HCT116 (cell line): Measurements from ENCODE around the gene ESCO1. TPM values are rescaled to one million over a fixed set of nuclear protein-coding genes. Genes with fewer than 3 reads are reported as not detected.
A peak's percentile ranks its signal among the peaks of the same experiment; 100 is the strongest.

Experiments
- ATAC-seq: fragments of 200-7000 bp; cut with Tn5 transposase; 2 replicates; pipeline ENCODE4 v1.9.1; 2020; ENCODE audit warnings: mild to moderate bottlenecking, moderate library complexity
- BruUV-seq: library from RNA; stranded (reverse); fragments of 400-500 nt; replicated peaks from 2 replicates; lab custom pipeline; 2021; lab: Mats Ljungman, UMichigan
- CTCF ChIA-PET: fragments of 300-600 bp; sonication (Branson Sonifier 250); formaldehyde crosslinking; loops from one replicate; lab custom pipeline; 2021; ENCODE audit warnings: antibody characterized with exemption; lab: Charles Lee
- POLR2A ChIA-PET: fragments of 300-600, 350-600 bp; sonication (Branson Sonifier 250); formaldehyde crosslinking; loops from one replicate; lab custom pipeline; 2021; ENCODE audit warnings: antibody characterized with exemption; lab: Charles Lee
- RAD21 ChIA-PET, 2 experiments: fragments of 300-600 bp; sonication (Branson Sonifier 250); formaldehyde crosslinking; loops; one replicate each; lab custom pipeline; 2023; ENCODE audit warnings: low total read pairs in 2 of 2; ENCODE audit not compliant: uncharacterized antibody in 2 of 2, unreplicated experiment in 2 of 2, low non-redundant PET in 1 of 2; lab: Charles Lee
- DNase-seq: peaks from one replicate; pipeline ENCODE4 v3.0.0-alpha.2; 2010; ENCODE audit warnings: low read depth, low spot score
- H2AFZ ChIP-seq: fragments of 200-600 bp; shearing (Covaris generic), sonication (generic); 2 replicates; pipeline ENCODE4 v1.6.1; 2017; ENCODE audit warnings: low read depth, mixed run types, mixed read lengths, antibody characterized with exemption, low read length; ENCODE audit not compliant: poor library complexity, severe bottlenecking
- H3K27ac ChIP-seq: 2 replicates; pipeline ENCODE4 v1.5.1; 2012; ENCODE audit warnings: low read depth, low read length
- H3K27me3 ChIP-seq: fragments of 200-600 bp; sonication (generic); 2 replicates; pipeline ENCODE4 v1.6.1; 2016; ENCODE audit warnings: mixed run types, low read length, mixed read lengths; ENCODE audit not compliant: insufficient read depth
- H3K36me3 ChIP-seq, 2 experiments: fragments of 200-500 bp in 1 of 2; fragments of 200-600 bp in 1 of 2; sonication (Bioruptor generic) in 1 of 2; sonication (generic) in 1 of 2; 2 replicates each; pipeline versions ENCODE4 v1.5.1 to v1.6.1; 2014 to 2016; ENCODE audit warnings: low read length in 2 of 2, inconsistent platforms in 1 of 2, mixed read lengths in 1 of 2, mixed run types in 1 of 2; ENCODE audit not compliant: insufficient read depth in 2 of 2, control insufficient read depth in 1 of 2
- H3K4me1 ChIP-seq, 2 experiments: fragments of 200-600 bp in 1 of 2; sonication (generic) in 1 of 2; 2 replicates each; pipeline versions ENCODE4 v1.5.1 to v1.6.1; 2012 to 2017; ENCODE audit warnings: low read length in 2 of 2, inconsistent platforms in 1 of 2, mild to moderate bottlenecking in 1 of 2, mixed read lengths in 1 of 2, mixed run types in 1 of 2, moderate library complexity in 1 of 2; ENCODE audit not compliant: insufficient read depth in 2 of 2, control insufficient read depth in 1 of 2
- H3K4me2 ChIP-seq: fragments of 200-600 bp; sonication (generic); 2 replicates; pipeline ENCODE4 v1.6.1; 2017; ENCODE audit warnings: mixed run types, low read length, mixed read lengths
- H3K4me3 ChIP-seq, 2 experiments: fragments of 200-600 bp in 1 of 2; sonication (generic) in 1 of 2; replicated peaks in 1 of 2; 2 replicates each; pipeline ENCODE4 v1.5.1; 2011 to 2016; ENCODE audit warnings: low read length in 2 of 2, control low read depth in 1 of 2, low read depth in 1 of 2, mild to moderate bottlenecking in 1 of 2, mixed read lengths in 1 of 2, mixed run types in 1 of 2
- H3K79me2 ChIP-seq: fragments of 200-600 bp; sonication (generic); 2 replicates; pipeline ENCODE4 v1.6.1; 2017; ENCODE audit warnings: mild to moderate bottlenecking, mixed run types, low read length, moderate library complexity, mixed read lengths; ENCODE audit not compliant: insufficient read depth
- H3K9ac ChIP-seq: fragments of 200-600 bp; sonication (generic); 2 replicates; pipeline ENCODE4 v1.6.1; 2016; ENCODE audit warnings: low read length, mixed read lengths
- H3K9me2 ChIP-seq: fragments of 200-600 bp; sonication (generic), shearing (Covaris generic); 2 replicates; pipeline ENCODE4 v1.6.1; 2017; ENCODE audit warnings: mixed run types, mild to moderate bottlenecking, moderate library complexity; ENCODE audit not compliant: insufficient read depth
- H3K9me3 ChIP-seq, 2 experiments: fragments of 200-500 bp in 1 of 2; fragments of 200-600 bp in 1 of 2; sonication (Bioruptor generic) in 1 of 2; sonication (generic) in 1 of 2; 2 replicates each; pipeline ENCODE4 v1.6.1; 2014 to 2017; ENCODE audit warnings: low read length in 2 of 2, mixed read lengths in 2 of 2, inconsistent platforms in 1 of 2, low read depth in 1 of 2, mild to moderate bottlenecking in 1 of 2, mixed run types in 1 of 2, moderate library complexity in 1 of 2; ENCODE audit not compliant: control insufficient read depth in 1 of 2, insufficient read depth in 1 of 2
- H4K20me1 ChIP-seq: fragments of 200-600 bp; sonication (generic), shearing (Covaris generic); 2 replicates; pipeline ENCODE4 v1.6.1; 2017; ENCODE audit warnings: mixed run types, mild to moderate bottlenecking, moderate library complexity; ENCODE audit not compliant: insufficient read depth
- CBX3 ChIP-seq: IDR thresholded peaks from 2 replicates; pipeline ENCODE4 v1.6.1; 2012; ENCODE audit warnings: low read depth
- EGR1 ChIP-seq: IDR thresholded peaks from 2 replicates; pipeline ENCODE4 v1.6.1; 2012; ENCODE audit warnings: low read depth
- EZH2phosphoT487 ChIP-seq: fragments of 200-600 bp; IDR thresholded peaks from 2 replicates; pipeline ENCODE4 v1.6.1; 2018; ENCODE audit warnings: antibody characterized with exemption, borderline replicate concordance
- FOSL1 ChIP-seq: IDR thresholded peaks from 2 replicates; pipeline ENCODE4 v1.6.1; 2012; ENCODE audit warnings: low read depth
- JUND ChIP-seq: IDR thresholded peaks from 2 replicates; pipeline ENCODE4 v1.6.1; 2012
- POLR2AphosphoS5 ChIP-seq: IDR thresholded peaks from 2 replicates; pipeline ENCODE4 v1.6.1; 2011; ENCODE audit warnings: mild to moderate bottlenecking, low read depth, low read length, moderate library complexity
- SP1 ChIP-seq: IDR thresholded peaks from 2 replicates; pipeline ENCODE4 v1.6.1; 2012; ENCODE audit warnings: low read depth
- SRF ChIP-seq: IDR thresholded peaks from 2 replicates; pipeline ENCODE4 v1.6.1; 2012; ENCODE audit warnings: low read depth
- TCF7L2 ChIP-seq: IDR thresholded peaks from 2 replicates; pipeline ENCODE4 v1.7.0; 2011; ENCODE audit warnings: borderline replicate concordance, inconsistent platforms; ENCODE audit not compliant: insufficient read depth, insufficient read length; ENCODE audit errors: extremely low read depth
- YY1 ChIP-seq: IDR thresholded peaks from 2 replicates; pipeline ENCODE4 v1.6.1; 2011; ENCODE audit warnings: low read length, low read depth, moderate library complexity, mild to moderate bottlenecking; ENCODE audit not compliant: insufficient replicate concordance; ENCODE audit errors: extremely low read depth
- ZBTB33 ChIP-seq: IDR thresholded peaks from 2 replicates; pipeline ENCODE4 v1.6.1; 2011; ENCODE audit warnings: mild to moderate bottlenecking, low read length, moderate library complexity; ENCODE audit not compliant: insufficient replicate concordance; ENCODE audit errors: extremely low read depth
- ZNF274 ChIP-seq: fragments of 200-500 bp; sonication (Bioruptor generic); IDR thresholded peaks from 2 replicates; pipeline ENCODE4 v1.6.1; 2014; ENCODE audit warnings: mild to moderate bottlenecking, low read depth, low read length, inconsistent platforms
- intact Hi-C: fragments of 100-400 bp; cut with micrococcal nuclease; formaldehyde crosslinking; loops from 2 replicates; pipeline ENCODE4 v1.10.0; 2022
- total RNA-seq: library from RNA; stranded (reverse); gene quantifications from one replicate; pipeline ENCODE4 v1.2.1, GENCODE V29; 2021; ENCODE audit not compliant: unreplicated experiment
- TF ChIP-seq, protein P1 (sequence below): IDR thresholded peaks from 2 replicates; pipeline ENCODE4 v1.6.1; 2012; ENCODE audit warnings: low read depth

Gene ESCO1
- total RNA-seq, 1 experiment from 2014 or later = 19.6 TPM

DNA sequence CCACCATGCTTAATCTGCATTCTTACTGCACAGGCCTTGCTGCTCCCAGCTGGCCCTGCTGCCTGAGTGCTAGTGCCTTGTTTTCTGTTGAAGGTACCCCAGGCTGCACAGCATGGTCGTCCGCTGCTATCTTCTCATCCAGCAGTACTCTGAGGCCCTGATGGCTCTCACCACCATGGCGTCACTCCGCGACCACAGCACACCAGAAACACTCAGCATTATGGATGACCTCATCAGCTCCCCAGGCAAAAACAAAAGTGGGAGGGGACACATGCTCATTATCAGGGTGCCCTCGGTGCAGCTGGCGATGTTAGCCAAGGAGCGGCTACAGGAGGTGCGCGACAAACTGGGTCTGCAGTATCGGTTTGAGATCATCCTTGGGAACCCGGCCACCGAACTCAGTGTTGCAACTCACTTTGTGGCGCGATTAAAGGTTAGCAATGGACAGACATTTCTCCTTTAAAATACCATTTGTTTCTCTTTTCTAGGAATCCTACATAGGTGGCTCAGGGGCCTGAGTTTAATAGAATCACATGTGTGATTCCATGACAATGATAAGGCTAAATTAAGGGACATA lies 110.5 kb downstream of the ESCO1 start:
- DNase-seq = no peak
- no peak overlapping the region for H3K27ac ChIP-seq
- no peak overlapping the region for H3K4me3 ChIP-seq
- H3K9me3 ChIP-seq = no peaks in the 10 kb centered on the region
- no peaks in the 10 kb centered on the region for H3K9me2 ChIP-seq
- no peak overlapping the region for H3K9ac ChIP-seq
- ChIA-PET RAD21 (no interaction called here), CTCF (interaction anchor here (1.3 to 2.1 kb wide), 3 partner anchors 13 to 295 kb away, joined by 3 to 9 read pairs (median 6); no protein-coding TSS in a partner anchor), POLR2A (interaction anchor here (0.5 kb wide), 1 partner anchor 260 kb away, joined by 3 read pairs; no protein-coding TSS in a partner anchor)
- BruUV-seq = no TSS peak
- no peaks in the 10 kb centered on the region for H3K79me2 ChIP-seq
- H3K4me2 ChIP-seq = no peak overlapping the region
- intact Hi-C loops = loop anchor here (1.0 to 10.0 kb wide), 4 partner anchors 75 to 466 kb away; no protein-coding TSS in a partner anchor
- no peaks in the 10 kb centered on the region for H3K36me3 ChIP-seq
- no peak overlapping the region for H2AFZ ChIP-seq
- no peak for ATAC-seq
- H3K4me1 ChIP-seq = peaks cover 4 to 7% of the 10 kb centered on the region in 2 experiments; a peak in 3 of 4 replicates
- H3K27me3 ChIP-seq = no peaks in the 10 kb centered on the region
- no peaks in the 10 kb centered on the region for H4K20me1 ChIP-seq
- TF ChIP-seq ZBTB33 = no peak
- TF ChIP-seq EGR1 = no peak
- TF ChIP-seq FOSL1 = no peak

GRCh38 chr18:21489119-21489750 lies 111.3 kb downstream of the ESCO1 start:
- POLR2A ChIA-PET = no interaction called here
- CTCF ChIA-PET = interaction anchor here (0.9 to 2.1 kb wide), 6 partner anchors 12 to 297 kb away, joined by 3 to 9 read pairs (median 4); partner anchors contain the start of gene ESCO1
- H3K4me2 ChIP-seq = no peak overlapping the region
- BruUV-seq = no TSS peak
- H2AFZ ChIP-seq = no peak overlapping the region
- no peaks in the 10 kb centered on the region for H3K36me3 ChIP-seq
- RAD21 ChIA-PET = no interaction called here
- no peak overlapping the region for H3K4me3 ChIP-seq
- H3K9ac ChIP-seq = no peak overlapping the region
- ATAC-seq = peak; percentile 94
- H4K20me1 ChIP-seq = no peaks in the 10 kb centered on the region
- no peaks in the 10 kb centered on the region for H3K9me2 ChIP-seq
- H3K27me3 ChIP-seq = no peaks in the 10 kb centered on the region
- intact Hi-C loops = loop anchor here (1.0 to 10.0 kb wide), 4 partner anchors 76 to 467 kb away; no protein-coding TSS in a partner anchor
- peak; percentile 40 for DNase-seq
- peaks cover 4 to 9% of the 10 kb centered on the region in 2 experiments; a peak in 3 of 4 replicates for H3K4me1 ChIP-seq
- H3K9me3 ChIP-seq = no peaks in the 10 kb centered on the region
- H3K79me2 ChIP-seq = no peaks in the 10 kb centered on the region
- H3K27ac ChIP-seq = no peak overlapping the region
- no peak for TF ChIP-seq SRF
- TF ChIP-seq YY1 = no peak
- no peak for TF ChIP-seq TCF7L2
- TF ChIP-seq FOSL1 = no peak
- TF ChIP-seq EZH2phosphoT487 = no peak
- TF ChIP-seq SP1 = no peak
- TF ChIP-seq POLR2AphosphoS5 = no peak
- TF ChIP-seq, protein P1, sequence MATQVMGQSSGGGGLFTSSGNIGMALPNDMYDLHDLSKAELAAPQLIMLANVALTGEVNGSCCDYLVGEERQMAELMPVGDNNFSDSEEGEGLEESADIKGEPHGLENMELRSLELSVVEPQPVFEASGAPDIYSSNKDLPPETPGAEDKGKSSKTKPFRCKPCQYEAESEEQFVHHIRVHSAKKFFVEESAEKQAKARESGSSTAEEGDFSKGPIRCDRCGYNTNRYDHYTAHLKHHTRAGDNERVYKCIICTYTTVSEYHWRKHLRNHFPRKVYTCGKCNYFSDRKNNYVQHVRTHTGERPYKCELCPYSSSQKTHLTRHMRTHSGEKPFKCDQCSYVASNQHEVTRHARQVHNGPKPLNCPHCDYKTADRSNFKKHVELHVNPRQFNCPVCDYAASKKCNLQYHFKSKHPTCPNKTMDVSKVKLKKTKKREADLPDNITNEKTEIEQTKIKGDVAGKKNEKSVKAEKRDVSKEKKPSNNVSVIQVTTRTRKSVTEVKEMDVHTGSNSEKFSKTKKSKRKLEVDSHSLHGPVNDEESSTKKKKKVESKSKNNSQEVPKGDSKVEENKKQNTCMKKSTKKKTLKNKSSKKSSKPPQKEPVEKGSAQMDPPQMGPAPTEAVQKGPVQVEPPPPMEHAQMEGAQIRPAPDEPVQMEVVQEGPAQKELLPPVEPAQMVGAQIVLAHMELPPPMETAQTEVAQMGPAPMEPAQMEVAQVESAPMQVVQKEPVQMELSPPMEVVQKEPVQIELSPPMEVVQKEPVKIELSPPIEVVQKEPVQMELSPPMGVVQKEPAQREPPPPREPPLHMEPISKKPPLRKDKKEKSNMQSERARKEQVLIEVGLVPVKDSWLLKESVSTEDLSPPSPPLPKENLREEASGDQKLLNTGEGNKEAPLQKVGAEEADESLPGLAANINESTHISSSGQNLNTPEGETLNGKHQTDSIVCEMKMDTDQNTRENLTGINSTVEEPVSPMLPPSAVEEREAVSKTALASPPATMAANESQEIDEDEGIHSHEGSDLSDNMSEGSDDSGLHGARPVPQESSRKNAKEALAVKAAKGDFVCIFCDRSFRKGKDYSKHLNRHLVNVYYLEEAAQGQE = no peak
- no peak for TF ChIP-seq JUND
- TF ChIP-seq ZNF274 = no peak
- TF ChIP-seq CBX3 = no peak
